GM20431 (cell line): ENCODE measurements around the gene RIPOR2.

ENCODE experiments used
- in situ Hi-C: fragments of 300-500 bp; cut with MseI, MboI; formaldehyde crosslinking; loops from one replicate; pipeline ENCODE4 v1.15.0; 2020; ENCODE audit warnings: low sequenced_read_pairs; ENCODE audit not compliant: unreplicated experiment

RIPOR2 gene

GRCh38 chr6:24935366-24936152 is at the start of gene RIPOR2:
RIPOR2 (minus strand) TSS chr6:24935960; CDS start chr6:24935898, 62 bp downstream.
- in situ Hi-C loops, result no loop called here

DNA sequence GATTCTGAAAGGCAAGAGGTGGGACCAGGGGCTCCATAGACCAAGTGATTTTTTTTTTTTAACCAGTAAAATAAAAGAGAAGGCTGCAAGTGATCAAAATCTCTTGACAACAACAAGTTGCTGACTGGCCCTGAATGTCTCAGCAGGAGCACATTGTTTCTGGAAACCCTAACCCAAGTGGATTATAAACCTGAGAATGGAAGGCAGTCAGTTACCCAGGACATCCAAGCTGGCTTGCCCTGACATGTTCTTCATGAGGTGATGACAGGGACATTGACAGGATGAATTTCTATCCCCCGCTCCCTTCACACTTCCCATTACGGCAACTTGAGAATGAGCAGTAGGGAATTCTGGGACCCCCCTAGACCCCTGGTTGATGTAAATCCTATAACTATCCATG is 49.6 kb upstream of the RIPOR2 start:
- in situ Hi-C loops, result no loop called here

DNA sequence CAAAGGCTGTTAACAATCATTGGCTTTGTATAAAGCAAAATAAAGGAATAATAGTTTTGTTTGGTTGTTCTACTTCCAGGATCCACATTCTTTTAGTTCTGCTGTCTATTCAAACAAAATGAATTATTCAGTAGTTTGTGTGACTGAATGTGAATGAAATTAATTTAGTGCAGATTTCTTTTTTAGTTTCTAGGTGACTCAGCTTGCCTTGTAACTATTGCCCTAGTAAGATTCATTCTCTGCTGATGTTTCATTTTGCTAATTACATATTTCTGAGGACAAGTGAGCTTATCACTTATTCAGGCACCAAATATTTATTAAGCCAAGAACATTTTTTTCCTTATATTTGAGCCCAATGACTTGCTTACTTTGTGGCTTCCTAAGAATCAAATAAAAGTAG is 46.5 kb upstream of the RIPOR2 start:
- in situ Hi-C loops, result no loop called here

DNA sequence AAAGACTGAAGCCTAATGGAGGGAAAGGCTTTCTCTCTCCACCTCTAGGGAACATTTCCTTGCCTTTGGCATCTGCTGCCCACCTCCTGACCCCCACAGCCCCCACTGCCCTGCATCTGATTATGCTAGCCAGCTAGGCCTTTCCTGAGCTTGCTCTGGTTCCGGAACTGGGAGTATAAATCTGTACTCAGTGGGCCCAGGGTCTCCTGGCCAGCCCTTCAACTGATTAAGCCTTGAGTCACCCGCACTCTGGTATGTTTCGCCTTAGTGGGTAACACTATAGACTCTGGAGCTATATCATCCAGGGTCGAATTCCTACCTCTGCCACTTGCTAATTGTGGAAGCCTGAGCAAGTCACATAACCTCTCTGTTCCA is 45.6 kb upstream of the RIPOR2 start:
- in situ Hi-C loops, result no loop called here

GRCh38 chr6:24980507-24981385 is 45.0 kb upstream of the RIPOR2 start:
- in situ Hi-C loops, result no loop called here

DNA sequence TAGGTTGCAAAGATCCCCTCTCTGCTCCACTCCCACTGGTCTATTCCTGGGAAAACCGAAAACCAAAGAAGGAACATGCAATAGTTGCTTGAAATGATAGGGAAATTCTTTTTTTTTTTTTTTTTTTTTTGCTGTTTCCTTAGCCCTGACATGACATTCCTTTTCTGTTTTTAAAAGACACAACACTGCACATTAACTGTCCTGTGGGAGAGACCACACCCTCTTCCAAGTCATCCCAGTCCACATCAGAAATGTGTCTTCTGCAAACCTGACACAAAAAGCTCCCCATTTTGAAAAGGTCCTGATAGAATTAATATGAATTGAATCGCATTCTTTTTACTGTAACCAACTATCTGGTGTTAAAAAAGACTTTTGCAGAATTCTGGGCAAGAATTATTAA is 43.4 kb upstream of the RIPOR2 start:
- in situ Hi-C loops, result no loop called here

- in situ Hi-C loops, result no loop called here
These were observed 38.7 kb upstream of the RIPOR2 start for GRCh38 chr6:24974182-24975171.

DNA sequence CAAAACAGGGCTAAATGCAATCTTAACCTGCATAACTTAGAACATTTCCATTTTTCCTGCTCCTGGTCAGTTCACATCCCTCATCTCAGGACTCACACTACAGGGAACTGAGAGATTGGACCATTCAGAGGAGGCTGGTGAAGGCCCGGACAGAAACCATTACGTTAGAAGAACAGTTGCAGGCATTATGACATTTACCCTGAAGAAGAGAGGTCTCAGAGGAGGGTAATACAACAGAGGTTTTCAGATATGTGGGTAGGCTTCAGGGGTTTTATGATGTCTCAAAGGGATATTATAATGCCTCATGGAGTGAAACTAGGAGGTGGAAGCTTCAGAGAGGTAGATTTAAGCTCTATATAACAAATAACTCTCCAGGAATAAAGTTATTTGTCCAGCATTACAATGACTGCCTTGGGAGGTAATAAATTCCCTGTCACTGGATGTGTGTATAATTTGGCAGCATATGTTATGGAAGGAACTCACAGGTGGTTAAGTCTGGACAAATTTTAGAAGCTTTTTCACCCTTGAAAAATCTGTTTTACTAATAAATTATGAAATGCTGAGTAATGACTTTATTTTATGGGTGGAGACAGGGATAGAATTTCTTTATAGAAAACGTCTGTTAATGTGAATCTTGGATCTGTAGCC is 36.7 kb upstream of the RIPOR2 start:
- in situ Hi-C loops, result no loop called here

GRCh38 chr6:24971067-24971466 is 35.3 kb upstream of the RIPOR2 start:
- in situ Hi-C loops, result no loop called here

DNA sequence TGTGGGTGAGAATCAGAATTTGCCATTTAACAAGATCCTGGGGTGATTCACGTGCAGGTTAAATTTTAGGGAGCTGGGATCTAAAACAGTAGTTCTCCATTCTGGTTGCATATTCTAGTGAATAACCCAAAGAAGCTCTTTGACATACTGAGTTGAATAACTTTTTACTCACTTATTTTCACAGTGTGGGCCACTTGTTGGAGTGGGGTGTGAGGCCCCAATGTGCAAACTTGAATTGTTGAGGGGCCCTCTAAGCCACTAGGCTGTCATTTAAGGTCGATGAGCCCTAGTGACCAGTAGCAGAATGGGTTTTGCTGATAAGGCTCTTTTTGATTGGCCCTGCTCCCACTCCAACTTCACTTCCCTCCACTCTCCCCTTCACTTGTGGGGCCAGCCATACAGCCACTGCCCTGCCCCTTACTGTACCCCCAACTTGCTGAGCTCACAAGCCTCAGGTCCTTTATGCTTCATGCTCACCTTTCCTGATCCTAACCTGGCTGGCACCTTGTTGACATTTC is 33.6 kb upstream of the RIPOR2 start:
- in situ Hi-C loops, result no loop called here

DNA sequence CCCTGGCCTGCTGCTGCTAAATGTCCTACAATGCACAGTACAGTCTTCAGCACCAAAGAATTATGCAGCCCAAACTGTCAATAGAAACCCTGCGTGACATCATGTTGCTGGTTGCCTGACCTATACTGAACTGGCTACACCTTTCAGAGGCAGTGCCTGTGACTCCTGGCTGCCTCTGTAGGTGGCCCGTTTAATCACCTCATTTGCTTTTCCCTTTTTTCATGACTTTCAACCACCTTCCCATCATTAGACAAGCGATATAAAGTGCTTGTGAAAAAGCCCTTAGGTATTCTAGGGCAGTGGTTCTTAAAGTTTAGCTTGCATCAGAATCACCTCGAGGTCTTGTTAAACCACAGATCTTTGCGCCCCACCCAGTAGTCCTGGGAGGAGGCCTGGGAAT is 33.0 kb upstream of the RIPOR2 start:
- in situ Hi-C loops, result no loop called here

DNA sequence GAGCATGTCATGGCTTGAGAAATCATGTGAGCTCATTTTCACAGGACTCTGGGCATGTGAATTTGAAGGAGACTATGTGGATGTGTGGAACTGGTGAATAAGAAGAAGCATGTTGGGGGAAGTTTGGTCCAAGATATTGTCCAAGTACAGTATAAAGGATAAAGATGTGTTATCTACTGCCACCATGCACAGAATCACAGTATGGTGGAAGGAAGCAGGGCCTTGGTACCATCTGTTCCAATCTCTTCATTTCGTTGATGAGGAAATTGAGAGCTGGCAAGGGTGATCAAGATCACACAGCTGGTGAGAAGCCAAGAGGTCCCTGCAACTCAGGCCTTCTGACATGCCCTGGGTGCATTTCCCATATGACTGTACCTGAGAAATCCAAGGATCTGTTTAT is 31.5 kb upstream of the RIPOR2 start:
- in situ Hi-C loops, result no loop called here

DNA sequence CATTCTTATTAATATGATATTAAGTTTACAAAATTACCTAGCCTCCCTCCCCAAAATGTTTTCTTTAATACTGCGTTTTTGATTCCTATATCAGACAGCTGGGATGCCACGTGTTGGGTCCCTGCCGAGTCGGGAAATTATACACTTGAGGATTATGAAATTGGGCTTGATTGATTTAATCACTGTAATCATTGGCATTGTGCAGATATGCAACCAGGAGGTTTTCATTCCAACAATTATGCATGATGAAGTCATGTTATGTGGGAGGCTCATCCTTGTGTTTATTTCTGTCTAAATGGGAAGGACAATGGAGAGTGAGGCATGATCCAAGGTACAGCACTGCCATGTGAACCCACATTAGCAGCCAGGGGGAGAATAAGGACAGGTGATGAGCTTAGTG is 30.6 kb upstream of the RIPOR2 start:
- in situ Hi-C loops, result no loop called here

- in situ Hi-C loops, result no loop called here
These were observed 28.3 kb upstream of the RIPOR2 start for GRCh38 chr6:24963887-24964570.

- in situ Hi-C loops, result no loop called here
These were observed 27.6 kb upstream of the RIPOR2 start for GRCh38 chr6:24963339-24963738.

DNA sequence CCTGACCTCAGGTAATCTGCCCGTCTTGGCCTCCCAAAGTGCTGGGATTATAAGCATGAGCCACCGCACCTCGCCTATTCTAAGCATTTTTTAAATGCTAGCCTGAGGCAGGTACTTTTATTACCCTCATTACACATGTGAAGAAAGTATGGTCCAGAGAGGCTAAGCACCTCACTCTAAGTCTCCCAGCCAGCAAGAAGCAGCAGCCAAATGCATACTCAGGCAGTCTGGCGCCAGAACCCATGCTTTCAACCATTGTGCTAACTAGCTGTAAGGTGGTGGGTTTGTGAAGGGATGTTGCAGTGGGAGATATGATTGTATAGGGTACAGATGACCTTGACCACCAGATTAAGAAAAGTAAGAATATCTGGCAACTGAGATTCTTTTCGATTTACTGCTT is 26.1 kb upstream of the RIPOR2 start:
- in situ Hi-C loops, result no loop called here

DNA sequence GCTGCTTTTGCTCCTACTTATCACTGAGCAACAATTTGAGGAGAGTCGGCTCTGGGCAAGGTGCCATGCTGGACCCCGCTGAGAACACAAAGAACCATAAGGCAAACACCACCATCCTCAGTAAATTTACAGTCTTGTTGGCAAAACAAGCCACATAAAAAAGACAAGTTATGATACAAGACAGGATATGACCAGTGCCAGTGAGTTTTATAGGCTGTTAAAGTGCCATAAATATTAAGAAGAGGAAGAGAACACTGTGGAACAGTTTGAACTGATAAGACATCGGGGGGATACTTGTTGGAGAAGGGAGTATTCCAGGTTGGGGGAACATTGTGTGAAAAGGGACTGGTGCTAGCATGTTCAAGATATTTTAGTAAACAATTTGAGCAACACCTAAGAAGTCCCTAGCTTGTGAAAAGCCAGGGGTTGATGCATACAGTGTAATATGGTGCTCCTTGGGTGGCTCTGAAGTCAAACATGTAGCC is 25.3 kb upstream of the RIPOR2 start:
- in situ Hi-C loops, result no loop called here

- in situ Hi-C loops, result no loop called here
These were observed 23.6 kb upstream of the RIPOR2 start for GRCh38 chr6:24959319-24959718.

- in situ Hi-C loops, result no loop called here
These were observed 21.4 kb upstream of the RIPOR2 start for GRCh38 chr6:24957199-24957598.
